Progenitor cell of endocrine pancreas (in vitro differentiated cells): Measurements from ENCODE around the gene ABCC2. TPM values are rescaled to one million over a fixed set of nuclear protein-coding genes. Genes with fewer than 3 reads are reported as not detected.

Source experiments
- DNase-seq: peaks from one replicate; pipeline ENCODE4 v3.0.0; 2021; ENCODE audit warnings: low spot score; ENCODE audit not compliant: unreplicated experiment
- H3K27ac Mint-ChIP-seq: 2 replicates; pipeline ENCODE4 v1.8.0; 2021; ENCODE audit warnings: mild to moderate bottlenecking, moderate library complexity, mixed read lengths
- H3K27me3 Mint-ChIP-seq: 2 replicates; pipeline ENCODE4 v1.8.0; 2021; ENCODE audit warnings: mixed read lengths
- H3K36me3 Mint-ChIP-seq: 2 replicates; pipeline ENCODE4 v1.8.0; 2022; ENCODE audit warnings: mixed read lengths; ENCODE audit not compliant: insufficient read depth
- H3K4me1 Mint-ChIP-seq: 2 replicates; pipeline ENCODE4 v1.8.0; 2021; ENCODE audit warnings: low read depth, mixed read lengths
- H3K4me3 Mint-ChIP-seq: 2 replicates; pipeline ENCODE4 v1.8.0; 2021; ENCODE audit warnings: low read depth, mild to moderate bottlenecking, moderate library complexity, mixed read lengths
- H3K9me3 Mint-ChIP-seq: 2 replicates; pipeline ENCODE4 v1.8.0; 2021; ENCODE audit warnings: low read depth, mixed read lengths
- total RNA-seq: library from RNA; stranded (reverse); gene quantifications from 2 replicates; pipeline ENCODE4 v1.2.1, GENCODE V29; 2021
- TF ChIP-seq, protein P1 (sequence below): fragments of 200-600 bp; sonication (generic); IDR thresholded peaks from one replicate; pipeline ENCODE4 v1.5.0; 2021; ENCODE audit warnings: antibody characterized with exemption, mild to moderate bottlenecking; ENCODE audit not compliant: unreplicated experiment

ABCC2 gene
- total RNA-seq, 1 donor from 2014 or later, result 0.89 TPM

DNA sequence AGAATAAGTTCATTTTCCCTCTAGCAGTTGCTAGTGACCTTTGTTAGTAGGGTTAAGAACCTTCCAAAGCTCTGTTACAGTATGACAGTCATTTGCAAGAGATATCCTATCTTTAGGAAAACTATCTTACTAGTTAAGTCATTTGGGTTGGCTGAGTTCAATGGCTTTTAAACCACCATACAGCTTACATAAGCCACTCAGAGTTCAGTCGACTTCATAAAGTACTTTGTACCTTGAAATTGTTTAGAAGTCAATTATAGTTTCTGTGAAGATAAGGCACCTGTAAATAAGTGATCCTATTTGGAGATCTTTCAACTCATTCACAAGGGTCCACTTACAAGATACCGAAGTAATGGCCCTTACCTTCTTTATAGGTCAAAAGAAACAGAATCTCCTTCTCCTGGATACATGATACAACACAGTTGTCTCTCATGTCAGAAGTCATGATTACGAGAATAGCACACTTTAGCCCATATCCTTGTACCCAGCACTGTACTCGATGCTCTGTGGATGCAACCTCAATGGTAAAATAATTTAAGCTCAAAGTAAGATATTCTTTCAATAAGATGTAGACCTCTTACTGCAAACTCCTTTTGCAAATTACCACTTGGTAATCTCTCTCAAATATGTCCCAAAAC, 11.9 kb upstream of the ABCC2 start:
- no peaks in the 10 kb centered on the region for H3K27me3 Mint-ChIP-seq
- H3K9me3 Mint-ChIP-seq, result no peaks in the 10 kb centered on the region
- no peak for DNase-seq
- no peaks in the 10 kb centered on the region for H3K4me1 Mint-ChIP-seq
- no peaks in the 10 kb centered on the region for H3K36me3 Mint-ChIP-seq
- no peak overlapping the region for H3K27ac Mint-ChIP-seq
- no peak overlapping the region for H3K4me3 Mint-ChIP-seq
- TF ChIP-seq, protein P1, sequence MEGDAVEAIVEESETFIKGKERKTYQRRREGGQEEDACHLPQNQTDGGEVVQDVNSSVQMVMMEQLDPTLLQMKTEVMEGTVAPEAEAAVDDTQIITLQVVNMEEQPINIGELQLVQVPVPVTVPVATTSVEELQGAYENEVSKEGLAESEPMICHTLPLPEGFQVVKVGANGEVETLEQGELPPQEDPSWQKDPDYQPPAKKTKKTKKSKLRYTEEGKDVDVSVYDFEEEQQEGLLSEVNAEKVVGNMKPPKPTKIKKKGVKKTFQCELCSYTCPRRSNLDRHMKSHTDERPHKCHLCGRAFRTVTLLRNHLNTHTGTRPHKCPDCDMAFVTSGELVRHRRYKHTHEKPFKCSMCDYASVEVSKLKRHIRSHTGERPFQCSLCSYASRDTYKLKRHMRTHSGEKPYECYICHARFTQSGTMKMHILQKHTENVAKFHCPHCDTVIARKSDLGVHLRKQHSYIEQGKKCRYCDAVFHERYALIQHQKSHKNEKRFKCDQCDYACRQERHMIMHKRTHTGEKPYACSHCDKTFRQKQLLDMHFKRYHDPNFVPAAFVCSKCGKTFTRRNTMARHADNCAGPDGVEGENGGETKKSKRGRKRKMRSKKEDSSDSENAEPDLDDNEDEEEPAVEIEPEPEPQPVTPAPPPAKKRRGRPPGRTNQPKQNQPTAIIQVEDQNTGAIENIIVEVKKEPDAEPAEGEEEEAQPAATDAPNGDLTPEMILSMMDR, result no peak

DNA sequence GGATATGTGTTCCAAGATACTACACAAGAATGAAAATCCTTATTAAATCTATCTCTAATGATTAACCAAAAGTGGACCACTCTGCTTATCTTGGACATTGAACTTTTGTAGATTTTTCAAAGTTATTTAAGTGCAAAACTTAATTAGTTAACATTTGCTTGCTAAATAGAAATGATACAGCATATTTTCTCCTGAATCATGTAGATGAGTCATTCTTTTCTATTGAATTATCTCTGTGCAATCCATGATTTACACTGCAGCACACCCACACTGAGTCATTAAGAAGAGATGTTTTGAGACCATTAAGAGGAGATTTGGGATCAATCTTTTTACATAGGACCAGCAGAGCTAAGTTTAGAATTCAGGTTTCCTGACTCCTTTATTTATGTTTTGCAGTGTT, 6.6 kb upstream of the ABCC2 start:
- no peak overlapping the region for H3K4me3 Mint-ChIP-seq
- no peak for DNase-seq
- TF ChIP-seq, protein P1, result no peak
- H3K9me3 Mint-ChIP-seq, result no peaks in the 10 kb centered on the region
- peaks cover 3% of the 10 kb centered on the region for H3K4me1 Mint-ChIP-seq
- no peaks in the 10 kb centered on the region for H3K36me3 Mint-ChIP-seq
- no peak overlapping the region for H3K27ac Mint-ChIP-seq
- no peaks in the 10 kb centered on the region for H3K27me3 Mint-ChIP-seq

DNA sequence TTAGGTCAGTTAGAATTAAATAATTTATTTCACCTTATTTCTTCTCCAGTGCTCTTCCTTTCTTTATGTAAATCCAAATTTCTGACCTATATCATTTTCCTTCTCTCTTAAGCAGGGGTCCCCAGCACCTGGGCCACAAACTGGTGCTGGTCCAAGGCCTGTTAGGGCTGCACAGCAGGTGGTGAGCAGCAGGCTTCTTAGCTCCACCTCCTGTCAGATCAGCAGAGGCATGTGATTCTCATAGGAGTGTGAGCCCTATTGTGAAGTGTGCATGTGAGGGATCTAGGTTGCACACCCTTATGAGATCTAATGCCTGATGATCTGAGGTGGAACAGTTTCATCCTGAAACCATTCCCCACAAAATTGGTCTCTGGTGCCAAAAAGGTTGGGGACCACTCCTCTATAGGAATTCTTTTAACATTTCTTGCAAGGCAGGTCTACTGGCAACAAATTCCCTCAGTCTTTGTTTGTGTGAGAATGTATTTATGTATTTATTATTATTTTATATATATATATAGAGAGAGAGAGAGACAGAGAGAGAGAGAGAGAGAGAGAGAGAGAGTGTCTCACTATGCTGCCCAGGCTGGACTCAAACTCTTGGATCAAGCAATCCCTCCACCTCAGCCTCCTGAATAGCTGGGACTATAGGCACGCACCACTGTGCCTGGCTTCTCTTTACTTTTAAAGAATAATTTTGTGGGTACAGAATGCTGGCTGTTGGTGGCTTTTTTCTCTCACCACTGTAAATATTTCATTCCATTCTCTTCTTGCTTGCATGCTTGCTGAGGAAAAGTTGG, 4.3 kb upstream of the ABCC2 start:
- TF ChIP-seq, protein P1, result no peak
- Mint-ChIP-seq H3K27ac (no peak overlapping the region), H3K4me1 (peaks cover 3% of the 10 kb centered on the region), H3K36me3 (no peaks in the 10 kb centered on the region), H3K27me3 (no peaks in the 10 kb centered on the region), H3K9me3 (no peaks in the 10 kb centered on the region), H3K4me3 (no peak overlapping the region)
- no peak for DNase-seq

DNA sequence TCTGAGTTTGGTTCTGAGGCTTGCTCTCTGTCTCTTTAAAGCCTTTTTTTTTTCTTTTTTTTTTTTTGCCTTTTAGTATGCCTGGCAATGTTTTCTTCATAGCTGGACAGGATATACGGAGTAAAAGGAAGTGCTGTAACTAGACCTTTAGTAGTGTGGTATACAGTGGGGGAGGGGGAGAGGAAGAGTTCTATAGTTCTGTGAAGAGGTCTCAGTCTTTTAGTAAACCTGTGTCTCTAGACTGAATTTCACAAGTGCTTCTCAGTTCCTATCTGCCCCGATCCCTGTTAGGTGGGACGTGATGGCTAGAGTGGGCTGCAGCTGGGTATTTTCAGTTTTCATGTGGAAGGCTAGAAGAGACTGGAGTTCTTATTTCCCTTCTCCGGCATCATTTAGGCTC, 3.1 kb upstream of the ABCC2 start:
- TF ChIP-seq, protein P1, result no peak
- Mint-ChIP-seq H3K36me3 (no peaks in the 10 kb centered on the region), H3K27me3 (no peaks in the 10 kb centered on the region), H3K9me3 (no peaks in the 10 kb centered on the region), H3K4me3 (no peak overlapping the region), H3K27ac (no peak overlapping the region), H3K4me1 (peaks cover 3% of the 10 kb centered on the region)
- DNase-seq, result no peak

DNA sequence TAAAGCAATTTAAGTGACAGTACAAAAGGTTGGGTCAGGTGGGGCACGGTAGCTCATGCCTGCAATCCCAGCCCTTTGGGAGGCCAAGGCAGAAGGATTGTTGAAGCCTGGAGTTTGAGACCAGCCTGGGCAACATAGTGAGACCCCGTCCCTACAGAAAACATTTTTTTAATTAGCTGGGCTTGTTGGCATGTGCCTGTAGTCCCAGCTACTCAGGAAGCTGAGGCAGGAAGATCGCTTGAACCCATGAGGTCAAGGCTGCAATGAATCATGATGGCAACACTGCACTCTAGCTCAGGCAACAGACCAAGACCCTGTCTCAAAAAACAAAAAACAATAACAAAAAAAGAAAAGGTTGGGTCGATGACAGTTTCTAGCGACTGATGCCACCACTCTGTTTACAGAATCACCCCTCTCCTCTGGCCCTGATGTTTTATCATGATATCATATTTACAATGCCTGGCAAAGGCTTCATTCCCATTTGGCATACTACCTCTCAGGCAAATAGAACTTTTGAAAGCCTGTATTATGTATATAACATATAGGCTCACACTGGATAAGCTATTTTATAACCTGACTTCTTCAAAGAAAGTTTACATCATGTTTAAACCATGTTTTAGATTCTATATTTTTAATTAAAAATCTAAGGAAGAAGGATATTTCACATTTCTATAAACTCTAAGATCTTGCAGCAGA, 558 bp upstream of the ABCC2 start:
- Mint-ChIP-seq H3K27me3 (no peaks in the 10 kb centered on the region), H3K9me3 (no peaks in the 10 kb centered on the region), H3K36me3 (no peaks in the 10 kb centered on the region), H3K27ac (no peak overlapping the region), H3K4me1 (peaks cover 2% of the 10 kb centered on the region), H3K4me3 (no peak overlapping the region)
- TF ChIP-seq, protein P1, result no peak
- DNase-seq, result no peak
